ENCODE data around the gene PLA2G2F.

PLA2G2F gene

GRCh38 chr1:20165522-20165951 is 26.4 kb downstream of the PLA2G2F start:
- POLR2A ChIA-PET, result no interaction called here
- H3K36me3 ChIP-seq (ENCODE audit: control insufficient read depth in 2 of 2, insufficient read depth in 1 of 2, low read length in 2 of 2), result no peaks in the 10 kb centered on the region
- CTCF ChIA-PET, result interaction anchor here (0.6 to 2.8 kb wide), 7 partner anchors 10 to 275 kb away, joined by 4 to 9 read pairs (median 4); no protein-coding TSS in a partner anchor
- TF ChIP-seq SALL2 (tag by site-specific recombination; IDR thresholded peaks at IDR 0.05; ENCODE audit: borderline replicate concordance), result no peak
- no peak for TF ChIP-seq ZNF791 (tag by site-specific recombination; IDR thresholded peaks at IDR 0.05)
- TF ChIP-seq ZNF514 (tag by site-specific recombination; IDR thresholded peaks at IDR 0.05), result no peak
- no peak for TF ChIP-seq ZNF785 (tag by site-specific recombination; IDR thresholded peaks at IDR 0.05)
- no peak for TF ChIP-seq BCL6B (tag by site-specific recombination; IDR thresholded peaks at IDR 0.05)
- TF ChIP-seq, protein P1, sequence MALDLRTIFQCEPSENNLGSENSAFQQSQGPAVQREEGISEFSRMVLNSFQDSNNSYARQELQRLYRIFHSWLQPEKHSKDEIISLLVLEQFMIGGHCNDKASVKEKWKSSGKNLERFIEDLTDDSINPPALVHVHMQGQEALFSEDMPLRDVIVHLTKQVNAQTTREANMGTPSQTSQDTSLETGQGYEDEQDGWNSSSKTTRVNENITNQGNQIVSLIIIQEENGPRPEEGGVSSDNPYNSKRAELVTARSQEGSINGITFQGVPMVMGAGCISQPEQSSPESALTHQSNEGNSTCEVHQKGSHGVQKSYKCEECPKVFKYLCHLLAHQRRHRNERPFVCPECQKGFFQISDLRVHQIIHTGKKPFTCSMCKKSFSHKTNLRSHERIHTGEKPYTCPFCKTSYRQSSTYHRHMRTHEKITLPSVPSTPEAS (tag by site-specific recombination; IDR thresholded peaks at IDR 0.05), result peak; percentile 87
- no peak for TF ChIP-seq ZNF660 (tag by site-specific recombination; IDR thresholded peaks at IDR 0.05)
- TF ChIP-seq MEIS1 (CRISPR knock-in tag; IDR thresholded peaks at IDR 0.05; ENCODE audit: borderline replicate concordance), result no peak
- TF ChIP-seq ZFHX2 (tag by site-specific recombination; conservative IDR thresholded peaks at IDR 0.05), result no peak
- no peak for TF ChIP-seq TRIM28 (IDR thresholded peaks at IDR 0.05; ENCODE audit: borderline replicate concordance, low read length)
- peak; percentile 39 for TF ChIP-seq SETDB1 (IDR thresholded peaks at IDR 0.05; ENCODE audit: insufficient read length, low read length)
- TF ChIP-seq KLF7 (tag by site-specific recombination; IDR thresholded peaks at IDR 0.05; ENCODE audit: borderline replicate concordance), result no peak
- no peak for TF ChIP-seq ZNF558 (tag by site-specific recombination; IDR thresholded peaks at IDR 0.05)
- TF ChIP-seq ZNF664 (tag by site-specific recombination; IDR thresholded peaks at IDR 0.05), result no peak
- TF ChIP-seq ZNF624 (tag by site-specific recombination; IDR thresholded peaks at IDR 0.05), result no peak
- no peak for TF ChIP-seq ZNF114 (tag by site-specific recombination; IDR thresholded peaks at IDR 0.05)
- no peak for TF ChIP-seq KLF8 (tag by site-specific recombination; IDR thresholded peaks at IDR 0.05)
- no peak for TF ChIP-seq SP2 (tag by site-specific recombination; IDR thresholded peaks at IDR 0.05)
- no peak for TF ChIP-seq ZFP3 (tag by site-specific recombination; IDR thresholded peaks at IDR 0.05; ENCODE audit: low read depth)
- TF ChIP-seq YY2 (tag by site-specific recombination; IDR thresholded peaks at IDR 0.05), result no peak
- no peak for TF ChIP-seq ZIC2 (tag by site-specific recombination; IDR thresholded peaks at IDR 0.05)
- no peak for TF ChIP-seq ZNF529 (tag by site-specific recombination; IDR thresholded peaks at IDR 0.05; ENCODE audit: insufficient replicate concordance)
- TF ChIP-seq CTCF (tag by site-specific recombination; IDR thresholded peaks at IDR 0.05), result peak; percentile 61
- no peak for TF ChIP-seq ZNF324 (tag by site-specific recombination; IDR thresholded peaks at IDR 0.05)
- TF ChIP-seq SCRT2 (tag by site-specific recombination; IDR thresholded peaks at IDR 0.05), result peak; percentile 17; the same call in 1 of the 2 replicates
- TF ChIP-seq ZEB2 (tag by site-specific recombination; IDR thresholded peaks at IDR 0.05), result no peak
- no peak for TF ChIP-seq ZBTB1 (tag by site-specific recombination; IDR thresholded peaks at IDR 0.05)
- TF ChIP-seq ZNF362 (tag by site-specific recombination; IDR thresholded peaks at IDR 0.05), result no peak
- no peak for TF ChIP-seq GFI1B (tag by site-specific recombination; IDR thresholded peaks at IDR 0.05)
- no peak for TF ChIP-seq ZNF843 (tag by site-specific recombination; IDR thresholded peaks at IDR 0.05)
- TF ChIP-seq, protein P2, sequence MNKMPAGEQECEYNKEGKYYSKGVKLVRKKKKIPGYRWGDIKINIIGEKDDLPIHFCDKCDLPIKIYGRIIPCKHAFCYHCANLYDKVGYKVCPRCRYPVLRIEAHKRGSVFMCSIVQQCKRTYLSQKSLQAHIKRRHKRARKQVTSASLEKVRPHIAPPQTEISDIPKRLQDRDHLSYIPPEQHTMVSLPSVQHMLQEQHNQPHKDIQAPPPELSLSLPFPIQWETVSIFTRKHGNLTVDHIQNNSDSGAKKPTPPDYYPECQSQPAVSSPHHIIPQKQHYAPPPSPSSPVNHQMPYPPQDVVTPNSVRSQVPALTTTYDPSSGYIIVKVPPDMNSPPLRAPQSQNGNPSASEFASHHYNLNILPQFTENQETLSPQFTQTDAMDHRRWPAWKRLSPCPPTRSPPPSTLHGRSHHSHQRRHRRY (tag by site-specific recombination; IDR thresholded peaks at IDR 0.05), result no peak
- TF ChIP-seq, protein P3, sequence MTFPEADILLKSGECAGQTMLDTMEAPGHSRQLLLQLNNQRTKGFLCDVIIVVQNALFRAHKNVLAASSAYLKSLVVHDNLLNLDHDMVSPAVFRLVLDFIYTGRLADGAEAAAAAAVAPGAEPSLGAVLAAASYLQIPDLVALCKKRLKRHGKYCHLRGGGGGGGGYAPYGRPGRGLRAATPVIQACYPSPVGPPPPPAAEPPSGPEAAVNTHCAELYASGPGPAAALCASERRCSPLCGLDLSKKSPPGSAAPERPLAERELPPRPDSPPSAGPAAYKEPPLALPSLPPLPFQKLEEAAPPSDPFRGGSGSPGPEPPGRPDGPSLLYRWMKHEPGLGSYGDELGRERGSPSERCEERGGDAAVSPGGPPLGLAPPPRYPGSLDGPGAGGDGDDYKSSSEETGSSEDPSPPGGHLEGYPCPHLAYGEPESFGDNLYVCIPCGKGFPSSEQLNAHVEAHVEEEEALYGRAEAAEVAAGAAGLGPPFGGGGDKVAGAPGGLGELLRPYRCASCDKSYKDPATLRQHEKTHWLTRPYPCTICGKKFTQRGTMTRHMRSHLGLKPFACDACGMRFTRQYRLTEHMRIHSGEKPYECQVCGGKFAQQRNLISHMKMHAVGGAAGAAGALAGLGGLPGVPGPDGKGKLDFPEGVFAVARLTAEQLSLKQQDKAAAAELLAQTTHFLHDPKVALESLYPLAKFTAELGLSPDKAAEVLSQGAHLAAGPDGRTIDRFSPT (tag by site-specific recombination; IDR thresholded peaks at IDR 0.05), result no peak

More at GRCh38 chr1:20165522-20165951, 26.4 kb downstream of the PLA2G2F start:
- no peaks in the 10 kb centered on the region for H3K4me1 ChIP-seq (ENCODE audit: control insufficient read depth, insufficient read depth, low read length)
- H3K27ac ChIP-seq (ENCODE audit: extremely low read depth, low read depth, low read length), result no peak overlapping the region
- no peaks in the 10 kb centered on the region for H3K9me3 ChIP-seq (ENCODE audit: control insufficient read depth, insufficient read depth, low read depth, low read length)
- no peak overlapping the region for H3K4me3 ChIP-seq (ENCODE audit: low read depth, low read length)

Measured in HEK293 (cell line).